Dendritic cell treated with granulocyte-macrophage colony-stimulating factor and Interleukin-4, amounts not matched to agents 40 ng/mL and 50 ng/mL, for 4 days (primary cell): ENCODE measurements around the gene HCN1.
"Not testable (repeated sequence)": the region's sequence is repeated elsewhere in the genome, so short reads cannot be mapped to it uniquely, and the experiment has no call there.

Experiments
- H3K27ac Mint-ChIP-seq: one replicate; pipeline ENCODE4 v1.8.0; 2022; ENCODE audit warnings: mild to moderate bottlenecking, mixed read lengths
- H3K27me3 Mint-ChIP-seq: one replicate; pipeline ENCODE4 v1.8.0; 2022; ENCODE audit warnings: mild to moderate bottlenecking, mixed read lengths
- H3K36me3 Mint-ChIP-seq: one replicate; pipeline ENCODE4 v1.8.0; 2022; ENCODE audit warnings: low read depth, mixed read lengths
- H3K4me1 Mint-ChIP-seq: one replicate; pipeline ENCODE4 v1.8.0; 2022; ENCODE audit warnings: low read depth, mixed read lengths
- H3K4me3 Mint-ChIP-seq: one replicate; pipeline ENCODE4 v1.8.0; 2022; ENCODE audit warnings: mild to moderate bottlenecking, moderate library complexity, mixed read lengths
- H3K9me3 Mint-ChIP-seq: one replicate; pipeline ENCODE4 v1.8.0; 2022; ENCODE audit warnings: mixed read lengths
- intact Hi-C: fragments of 100-400 bp; cut with micrococcal nuclease; formaldehyde crosslinking; loops from one replicate; pipeline ENCODE4 v1.15.0; 2022

The HCN1 gene

DNA sequence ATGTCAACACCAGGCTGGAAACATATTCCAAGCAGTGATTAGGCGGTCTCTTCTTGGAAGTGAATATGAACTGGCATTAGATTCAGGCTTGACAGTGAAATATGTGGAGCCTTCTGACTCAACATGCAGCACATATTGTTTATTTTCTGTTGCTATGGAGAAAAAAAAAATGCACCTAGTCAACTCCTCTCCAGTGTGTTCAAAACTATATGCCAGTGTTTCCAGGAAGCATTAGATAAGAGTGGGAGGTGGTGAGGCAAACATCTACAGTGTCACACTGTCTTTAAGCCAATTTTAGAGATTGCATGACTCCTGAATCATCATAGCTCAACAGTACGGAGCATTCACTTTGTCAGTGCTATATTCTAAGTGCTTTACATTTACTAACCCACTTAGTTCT lies 117.9 kb downstream of the HCN1 start:
- Mint-ChIP-seq H3K27me3 (no peaks in the 10 kb centered on the region), H3K4me1 (no peaks in the 10 kb centered on the region), H3K27ac (no peak overlapping the region), H3K9me3 (peaks cover 23% of the 10 kb centered on the region), H3K4me3 (no peak overlapping the region), H3K36me3 (no peaks in the 10 kb centered on the region)
- intact Hi-C loops: no loop called here

DNA sequence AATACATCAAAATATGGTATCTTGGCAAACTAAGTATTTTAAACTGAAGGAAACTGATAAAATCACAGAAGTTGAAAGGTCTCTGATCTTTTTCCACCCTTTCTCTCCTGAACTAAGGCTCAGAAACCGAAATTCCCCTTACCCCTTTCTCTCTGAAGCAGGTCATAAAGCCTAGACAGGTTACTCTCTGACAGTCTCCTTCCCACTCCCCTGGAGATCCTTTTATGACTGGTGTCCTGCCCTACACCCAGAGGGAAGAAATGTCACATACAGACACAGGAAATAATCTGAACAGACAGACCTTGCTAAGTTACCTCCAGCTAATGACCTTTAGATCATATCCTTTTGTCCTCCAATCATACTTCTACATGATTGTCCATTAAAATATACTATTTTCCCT lies 127.4 kb downstream of the HCN1 start:
- Mint-ChIP-seq H3K27ac (no peak overlapping the region), H3K4me1 (no peaks in the 10 kb centered on the region), H3K4me3 (no peak overlapping the region), H3K36me3 (no peaks in the 10 kb centered on the region), H3K9me3 (peaks cover 8% of the 10 kb centered on the region), H3K27me3 (no peaks in the 10 kb centered on the region)
- intact Hi-C loops: no loop called here

DNA sequence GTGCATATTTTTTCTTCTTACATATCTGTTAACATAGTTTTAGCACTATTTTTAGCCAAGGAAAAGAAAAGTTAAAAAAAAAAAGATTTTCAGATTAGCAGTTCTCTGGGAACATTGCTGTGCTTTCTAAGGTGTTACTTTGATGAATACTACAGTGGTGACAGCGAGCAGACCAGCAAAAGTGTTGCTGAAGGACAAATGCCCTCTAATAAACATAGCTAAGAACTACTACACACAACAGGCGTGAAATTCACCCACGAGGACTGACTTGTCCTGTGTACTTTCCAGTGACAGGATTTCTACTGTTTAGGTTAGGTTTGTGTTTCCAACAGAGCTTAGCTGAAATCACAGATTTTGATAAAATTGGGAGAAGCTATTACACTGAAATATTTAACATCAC lies 153.8 kb downstream of the HCN1 start:
- no peaks in the 10 kb centered on the region for H3K36me3 Mint-ChIP-seq
- H3K9me3 Mint-ChIP-seq: peaks cover 9% of the 10 kb centered on the region
- no peak overlapping the region for H3K27ac Mint-ChIP-seq
- intact Hi-C loops: no loop called here
- no peak overlapping the region for H3K4me3 Mint-ChIP-seq
- H3K27me3 Mint-ChIP-seq: no peaks in the 10 kb centered on the region
- H3K4me1 Mint-ChIP-seq: no peaks in the 10 kb centered on the region

DNA sequence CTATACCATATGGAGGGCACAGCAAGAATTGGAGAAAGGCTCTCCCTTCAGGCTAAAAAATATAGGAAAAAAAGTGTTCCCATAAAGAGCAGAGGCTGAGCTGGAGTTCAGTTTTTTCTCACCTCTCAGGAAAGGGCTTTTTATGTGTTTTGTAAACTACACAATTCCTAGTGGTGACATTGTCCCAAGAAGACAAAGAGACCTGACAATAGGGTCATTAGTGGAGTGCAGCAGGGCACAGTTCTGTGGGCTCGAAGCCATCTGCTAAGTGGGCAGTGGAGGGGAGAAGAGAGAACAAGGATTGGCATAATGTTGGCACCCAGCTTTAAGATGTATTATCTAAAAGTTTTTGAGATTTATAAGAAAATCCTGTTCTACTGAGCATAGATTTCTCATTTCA lies 162.5 kb downstream of the HCN1 start:
- no peaks in the 10 kb centered on the region for H3K9me3 Mint-ChIP-seq
- intact Hi-C loops: no loop called here
- no peaks in the 10 kb centered on the region for H3K27me3 Mint-ChIP-seq
- H3K4me3 Mint-ChIP-seq: no peak overlapping the region
- no peaks in the 10 kb centered on the region for H3K4me1 Mint-ChIP-seq
- no peaks in the 10 kb centered on the region for H3K36me3 Mint-ChIP-seq
- H3K27ac Mint-ChIP-seq: no peak overlapping the region

DNA sequence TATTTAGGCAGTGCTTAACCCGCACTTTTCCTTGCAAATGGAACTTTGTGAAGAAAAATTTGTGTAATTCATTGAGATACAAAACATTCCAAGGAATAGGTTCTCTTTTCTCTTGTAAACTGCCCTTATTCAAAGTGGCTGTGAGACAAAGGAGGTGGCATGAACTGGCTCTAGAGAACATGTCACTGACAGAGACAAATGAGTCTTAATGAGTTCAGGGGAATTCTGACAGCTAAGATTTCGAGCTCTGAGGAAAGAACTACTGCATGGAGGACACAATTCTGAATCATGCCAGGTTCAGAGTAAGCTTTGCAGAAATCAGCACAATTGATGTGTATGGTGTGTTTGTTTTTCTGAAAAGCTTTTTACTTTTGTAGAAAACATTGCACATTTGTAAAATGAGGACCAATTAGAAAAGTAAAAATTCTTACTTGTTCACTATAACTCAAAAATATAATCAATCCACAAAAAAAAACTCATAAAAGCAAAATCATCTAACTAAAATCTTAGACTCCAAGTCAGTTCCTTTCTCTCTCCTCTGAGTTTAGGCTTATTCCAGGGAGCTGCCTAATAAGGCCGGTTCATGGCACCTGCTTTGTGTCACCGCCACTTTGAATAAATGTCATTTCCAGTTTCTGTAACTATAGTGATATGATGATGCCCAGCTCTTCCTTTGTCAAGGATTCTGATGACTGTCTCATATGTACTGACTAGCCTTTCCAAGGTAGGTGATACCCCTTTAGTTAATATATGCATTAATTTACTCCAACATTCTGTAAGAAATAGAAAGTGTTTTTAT lies 163.2 kb downstream of the HCN1 start:
- intact Hi-C loops: no loop called here
- Mint-ChIP-seq H3K27me3 (no peaks in the 10 kb centered on the region), H3K36me3 (no peaks in the 10 kb centered on the region), H3K4me1 (no peaks in the 10 kb centered on the region), H3K4me3 (no peak overlapping the region), H3K27ac (no peak overlapping the region), H3K9me3 (no peaks in the 10 kb centered on the region)

DNA sequence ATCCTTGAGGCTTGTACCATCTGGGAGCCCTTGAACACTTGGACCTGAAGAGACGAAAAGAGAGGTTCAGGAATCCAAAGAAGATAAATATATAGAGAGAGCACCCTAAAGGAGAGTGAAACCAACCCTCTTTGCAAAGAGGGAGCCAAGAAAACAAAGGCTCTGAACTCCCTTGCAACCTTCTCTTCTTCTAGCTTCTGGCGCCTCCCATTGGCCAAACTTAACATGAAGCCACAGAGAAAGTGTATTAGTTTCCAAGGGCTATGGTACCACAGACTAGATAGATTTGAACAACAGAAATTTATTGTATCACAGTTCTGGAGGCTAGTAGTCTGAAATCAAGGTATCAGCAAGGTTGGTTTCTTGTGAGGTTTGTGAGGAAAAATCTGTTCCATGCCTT lies 175.1 kb downstream of the HCN1 start:
- no peak overlapping the region for H3K27ac Mint-ChIP-seq
- H3K4me3 Mint-ChIP-seq: no peak overlapping the region
- no peaks in the 10 kb centered on the region for H3K4me1 Mint-ChIP-seq
- H3K9me3 Mint-ChIP-seq: peaks cover 2% of the 10 kb centered on the region
- intact Hi-C loops: no loop called here
- H3K27me3 Mint-ChIP-seq: no peaks in the 10 kb centered on the region
- no peaks in the 10 kb centered on the region for H3K36me3 Mint-ChIP-seq

DNA sequence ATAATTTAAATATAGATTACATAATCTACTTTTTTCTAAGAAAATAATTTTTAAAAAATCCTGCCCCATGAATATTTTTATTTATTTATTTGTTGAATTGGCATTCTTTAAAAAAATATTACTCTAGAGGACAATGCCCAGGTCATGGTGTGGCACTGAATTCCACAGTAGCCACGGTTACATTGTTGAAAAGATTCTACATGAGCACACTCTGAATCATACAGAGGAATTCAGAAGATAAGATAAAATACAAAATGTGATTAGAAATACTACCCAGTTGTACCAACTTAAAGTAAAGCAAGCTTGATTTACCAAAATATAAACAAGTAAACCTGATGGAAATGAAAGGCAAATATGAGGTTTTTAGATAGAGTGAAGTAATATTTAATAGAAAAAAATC lies 183.7 kb downstream of the HCN1 start:
- intact Hi-C loops: no loop called here
- Mint-ChIP-seq H3K4me1 (no peaks in the 10 kb centered on the region), H3K36me3 (no peaks in the 10 kb centered on the region), H3K4me3 (no peak overlapping the region), H3K27ac (no peak overlapping the region), H3K27me3 (no peaks in the 10 kb centered on the region), H3K9me3 (no peaks in the 10 kb centered on the region)

DNA sequence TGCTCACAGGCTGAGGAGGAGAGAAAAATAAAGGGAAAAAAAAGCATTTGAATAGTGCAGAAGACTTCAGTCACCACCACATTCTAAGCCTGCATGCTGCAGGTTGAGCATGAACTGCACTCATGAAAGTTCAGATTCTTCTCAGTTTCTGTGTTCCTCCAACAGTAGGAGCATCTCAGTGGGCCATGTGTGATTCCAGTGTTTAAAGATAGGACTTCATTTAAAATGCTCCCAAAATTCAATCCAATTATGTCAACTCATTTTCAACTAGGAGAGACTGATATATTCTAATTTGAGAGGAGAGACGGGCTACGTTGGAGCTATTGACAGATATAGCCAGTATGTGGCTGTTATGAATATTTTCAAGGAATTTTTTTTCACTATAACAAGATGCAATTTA lies 186.8 kb downstream of the HCN1 start:
- no peaks in the 10 kb centered on the region for H3K27me3 Mint-ChIP-seq
- intact Hi-C loops: no loop called here
- no peak overlapping the region for H3K4me3 Mint-ChIP-seq
- H3K4me1 Mint-ChIP-seq: no peaks in the 10 kb centered on the region
- H3K27ac Mint-ChIP-seq: no peak overlapping the region
- H3K9me3 Mint-ChIP-seq: no peaks in the 10 kb centered on the region
- H3K36me3 Mint-ChIP-seq: no peaks in the 10 kb centered on the region

DNA sequence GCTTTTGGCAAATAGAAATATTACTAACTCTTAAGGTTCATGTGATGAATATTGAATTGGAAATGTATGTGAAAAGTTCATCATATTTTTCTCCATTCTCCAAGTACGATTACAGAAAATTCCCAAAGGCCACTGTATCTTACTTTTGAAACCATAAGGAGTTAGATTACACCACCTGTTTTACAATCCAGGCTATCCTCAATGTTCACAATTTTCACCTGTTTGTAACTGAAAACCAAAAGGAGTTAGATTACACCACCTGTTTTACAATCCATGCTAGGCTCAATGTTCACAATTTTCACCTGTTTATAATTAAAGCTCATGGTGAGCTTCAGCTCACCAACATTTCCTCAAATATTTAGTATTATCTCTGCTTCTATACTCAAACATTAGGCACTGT lies 188.0 kb downstream of the HCN1 start:
- no peak overlapping the region for H3K4me3 Mint-ChIP-seq
- no peaks in the 10 kb centered on the region for H3K36me3 Mint-ChIP-seq
- H3K4me1 Mint-ChIP-seq: no peaks in the 10 kb centered on the region
- intact Hi-C loops: no loop called here
- no peaks in the 10 kb centered on the region for H3K9me3 Mint-ChIP-seq
- no peaks in the 10 kb centered on the region for H3K27me3 Mint-ChIP-seq
- no peak overlapping the region for H3K27ac Mint-ChIP-seq

DNA sequence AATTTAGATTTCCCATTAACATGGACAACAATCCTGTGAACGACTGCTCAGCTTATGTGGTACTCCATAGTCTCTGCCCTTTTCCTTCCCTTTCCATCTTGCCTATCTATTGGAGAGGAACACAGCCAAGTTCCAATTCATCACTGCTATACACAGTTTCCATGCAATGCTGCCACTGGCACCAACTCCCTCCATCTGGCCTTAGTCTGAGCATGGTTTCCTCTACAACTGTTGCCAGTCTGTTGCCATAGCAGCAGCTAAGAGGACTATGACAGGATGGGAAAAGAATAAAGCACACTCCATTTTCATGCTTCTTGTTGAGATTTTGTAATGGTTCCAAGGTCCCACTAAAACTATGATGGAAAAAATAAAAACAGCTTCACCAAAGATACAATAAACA lies 189.0 kb downstream of the HCN1 start:
- H3K4me1 Mint-ChIP-seq: no peaks in the 10 kb centered on the region
- intact Hi-C loops: no loop called here
- H3K27me3 Mint-ChIP-seq: no peaks in the 10 kb centered on the region
- H3K27ac Mint-ChIP-seq: no peak overlapping the region
- H3K4me3 Mint-ChIP-seq: no peak overlapping the region
- H3K36me3 Mint-ChIP-seq: no peaks in the 10 kb centered on the region
- H3K9me3 Mint-ChIP-seq: no peaks in the 10 kb centered on the region

DNA sequence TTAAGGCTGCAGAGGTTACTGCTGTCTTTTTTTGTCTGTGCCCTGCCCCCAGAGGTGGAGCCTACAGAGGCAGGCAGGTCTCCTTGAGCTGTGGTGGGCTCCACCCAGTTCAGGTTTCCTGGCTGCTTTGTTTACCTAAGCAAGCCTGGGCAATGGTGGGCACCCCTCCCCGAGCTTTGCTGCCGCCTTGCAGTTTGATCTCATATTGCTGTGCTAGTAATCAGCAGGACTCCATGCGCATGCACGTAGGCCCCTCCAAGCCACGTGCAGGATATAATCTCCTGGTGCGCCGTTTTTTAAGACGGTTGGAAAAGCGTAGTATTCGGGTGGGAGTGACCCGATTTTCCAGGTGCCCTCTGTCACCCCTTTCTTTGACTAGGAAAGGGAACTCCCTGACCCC lies 197.2 kb downstream of the HCN1 start:
- not testable (repeated sequence) for H3K4me1 Mint-ChIP-seq

DNA sequence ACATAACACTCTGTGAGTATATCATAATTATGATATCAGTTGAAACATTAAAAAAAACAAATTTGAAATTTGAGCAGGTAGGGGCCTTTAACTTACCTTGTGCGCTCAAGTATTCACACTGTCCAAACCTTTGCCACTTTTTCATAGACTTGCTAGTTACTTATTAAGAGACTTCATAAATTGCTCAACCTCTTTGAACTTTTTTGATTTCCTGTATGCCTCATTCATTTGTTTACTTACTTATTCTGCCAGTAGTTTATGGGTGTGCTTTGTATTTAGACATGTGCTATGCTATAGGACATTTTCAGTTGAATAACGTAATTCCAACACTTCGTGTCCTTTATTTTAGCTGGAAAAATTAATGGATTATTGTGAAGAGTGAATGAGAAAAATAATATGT lies 204.8 kb downstream of the HCN1 start:
- H3K27ac Mint-ChIP-seq: no peak overlapping the region
- peaks cover 14% of the 10 kb centered on the region for H3K9me3 Mint-ChIP-seq
- H3K4me3 Mint-ChIP-seq: no peak overlapping the region
- H3K27me3 Mint-ChIP-seq: no peaks in the 10 kb centered on the region
- H3K4me1 Mint-ChIP-seq: no peaks in the 10 kb centered on the region
- no peaks in the 10 kb centered on the region for H3K36me3 Mint-ChIP-seq
- intact Hi-C loops: no loop called here

More for the DNA sequence above, 197.2 kb downstream of the HCN1 start:
- H3K4me3 Mint-ChIP-seq, H3K27me3 Mint-ChIP-seq, H3K36me3 Mint-ChIP-seq, H3K27ac Mint-ChIP-seq, intact Hi-C loops: not testable (repeated sequence)
- peaks cover 33% of the 10 kb centered on the region for H3K9me3 Mint-ChIP-seq

DNA sequence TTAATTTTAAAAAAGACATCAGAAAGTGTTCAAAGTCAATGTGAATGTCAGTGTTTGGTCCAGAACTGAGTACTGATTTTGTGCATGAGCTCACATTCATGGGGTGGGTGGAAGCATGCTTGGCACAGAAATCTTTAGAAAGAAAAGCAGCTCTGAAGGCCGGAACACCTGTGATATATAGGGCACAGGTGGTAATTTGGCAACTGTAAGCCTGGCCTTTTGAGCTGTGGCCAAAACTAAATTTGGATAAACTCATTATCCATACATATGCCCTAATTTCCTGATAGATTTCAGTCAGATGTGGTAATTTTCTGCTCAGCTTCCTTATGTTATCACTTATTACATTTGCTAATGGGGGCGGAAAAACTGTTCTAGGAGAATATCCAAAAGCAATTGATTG lies 211.4 kb downstream of the HCN1 start:
- intact Hi-C loops: no loop called here
- Mint-ChIP-seq H3K4me3 (no peak overlapping the region), H3K27me3 (no peaks in the 10 kb centered on the region), H3K36me3 (no peaks in the 10 kb centered on the region), H3K27ac (no peak overlapping the region), H3K9me3 (peaks cover 11% of the 10 kb centered on the region), H3K4me1 (no peaks in the 10 kb centered on the region)

DNA sequence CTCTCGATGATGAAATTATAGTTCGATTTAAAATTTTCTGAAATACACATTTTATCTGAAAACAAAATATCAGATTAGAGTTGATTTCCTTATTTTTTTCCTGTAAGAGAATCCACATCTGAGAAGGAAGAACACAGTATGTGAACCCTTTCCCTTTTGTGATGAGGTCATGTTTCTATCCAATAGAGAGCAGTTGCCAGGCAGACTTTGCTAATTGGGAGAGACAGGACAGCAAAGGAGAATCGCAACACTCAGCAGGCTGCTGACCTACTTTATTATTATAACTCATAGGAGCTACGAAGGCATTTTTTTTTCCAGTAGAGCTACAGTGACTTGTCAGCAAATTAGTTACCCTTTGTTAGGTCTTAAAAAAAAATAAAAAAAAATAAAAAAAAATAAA lies 242.1 kb downstream of the HCN1 start:
- intact Hi-C loops: no loop called here
- Mint-ChIP-seq H3K27me3 (no peaks in the 10 kb centered on the region), H3K27ac (no peak overlapping the region), H3K9me3 (no peaks in the 10 kb centered on the region), H3K4me3 (no peak overlapping the region), H3K36me3 (no peaks in the 10 kb centered on the region), H3K4me1 (no peaks in the 10 kb centered on the region)

DNA sequence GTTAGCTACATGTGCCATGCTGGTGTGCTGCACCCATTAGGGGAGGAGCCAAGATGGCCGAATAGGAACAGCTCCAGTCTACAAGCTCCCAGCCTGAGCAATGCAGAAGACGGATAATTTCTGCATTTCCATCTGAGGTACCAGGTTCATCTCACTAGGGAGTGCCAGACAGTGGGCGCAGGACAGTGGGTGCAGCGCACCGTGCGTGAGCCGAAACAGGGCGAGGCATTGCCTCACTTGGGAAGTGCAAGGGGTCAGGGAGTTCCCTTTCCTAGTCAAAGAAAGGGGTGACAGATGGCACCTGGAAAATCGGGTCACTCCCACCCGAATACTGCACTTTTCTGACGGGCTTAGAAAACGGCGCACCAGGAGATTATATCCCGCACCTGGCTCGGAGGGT lies 251.3 kb downstream of the HCN1 start:
- H3K27me3 Mint-ChIP-seq, H3K27ac Mint-ChIP-seq: not testable (repeated sequence)

More for the DNA sequence above, 251.3 kb downstream of the HCN1 start:
- intact Hi-C loops, H3K4me3 Mint-ChIP-seq, H3K36me3 Mint-ChIP-seq, H3K4me1 Mint-ChIP-seq: not testable (repeated sequence)
- H3K9me3 Mint-ChIP-seq: peaks cover 11% of the 10 kb centered on the region
